Heart left ventricle (tissue), 16 donors: Measurements from ENCODE around the gene CLDN7. TPM values are rescaled to one million over a fixed set of nuclear protein-coding genes. Genes with fewer than 3 reads are reported as not detected.

Experiments
- ATAC-seq, 4 donors: fragments of 200-7000 bp; cut with Tn5 transposase; one replicate each; pipeline ENCODE4 v1.9.1; 2020 to 2022; ENCODE audit warnings: moderate library complexity in 4 of 4, mild to moderate bottlenecking in 3 of 4, moderate number of reproducible peaks in 1 of 4
- DNase-seq, 5 donors: peaks; one replicate each; pipeline ENCODE4 v3.0.0-alpha.2; 2020
- H3K27ac ChIP-seq, 12 donors: fragments of 200-600 bp; sonication (generic) in 4 of 12; one replicate each; pipeline versions ENCODE4 v1.5.0 to v1.8.0; 2016 to 2022; ENCODE audit warnings: mild to moderate bottlenecking in 2 of 12
- H3K27me3 ChIP-seq, 9 donors: fragments of 200-600 bp; sonication (generic) in 2 of 9; one replicate each; pipeline versions ENCODE4 v1.5.1 to v1.8.0; 2016 to 2022; ENCODE audit warnings: mild to moderate bottlenecking in 3 of 9
- H3K36me3 ChIP-seq, 9 donors: fragments of 200-600 bp; sonication (generic) in 2 of 9; one replicate each; pipeline versions ENCODE4 v1.5.0 to v1.8.0; 2018 to 2022; ENCODE audit warnings: mild to moderate bottlenecking in 2 of 9
- H3K4me1 ChIP-seq, 12 donors: fragments of 200-600 bp; sonication (generic) in 4 of 12; one replicate each; pipeline versions ENCODE4 v1.5.0 to v1.8.0; 2016 to 2022; ENCODE audit warnings: mild to moderate bottlenecking in 3 of 12
- H3K4me3 ChIP-seq, 12 donors: fragments of 200-600 bp; sonication (generic) in 4 of 12; one replicate each; pipeline versions ENCODE4 v1.5.0 to v1.8.0; 2017 to 2022; ENCODE audit warnings: mild to moderate bottlenecking in 9 of 12, moderate library complexity in 4 of 12
- H3K9me3 ChIP-seq, 12 donors: fragments of 200-600 bp; sonication (generic) in 4 of 12; one replicate each; pipeline versions ENCODE4 v1.5.0 to v1.8.0; 2016 to 2022; ENCODE audit warnings: mild to moderate bottlenecking in 1 of 12
- POLR2A ChIP-seq, 2 donors: fragments of 450-650 bp; IDR thresholded peaks; one replicate each; pipeline ENCODE4 v1.6.1; 2017; ENCODE audit warnings: antibody characterized with exemption in 2 of 2, mild to moderate bottlenecking in 2 of 2, moderate library complexity in 2 of 2
- WGBS, 4 donors: extraction: QIAGEN DNeasy Blood & Tissue Kit in 2 of 4; methylation state at CpG; one replicate each; pipeline versions ENCODE4 v1.1.5 to v1.1.7; 2013 to 2018; 5-methylcytosine and 5-hydroxymethylcytosine counted together
- intact Hi-C, 10 donors: fragments of 100-400 bp; cut with DNase I; formaldehyde crosslinking; loops; one replicate each; pipeline versions ENCODE4 v1.11.1 to v1.14.2; 2022
- polyA plus RNA-seq, 2 donors: library from polyadenylated mRNA; stranded (reverse); fragments of 200-250 nt; gene quantifications; one replicate each; pipeline ENCODE4 v1.2.3, GENCODE V29; 2013
- total RNA-seq, 9 donors: library from RNA; depleted of rRNA in 2 of 9; stranded (reverse); fragments of >200 nt in 2 of 9; fragmentation: NEBNext Ultra II Directional in 3 of 9; extraction: Animal tissue kit (Norgen Biotek cat#: 25700) in 3 of 9; gene quantifications; one replicate each; pipeline versions ENCODE4 v1.1.0 to v1.2.4, GENCODE V29; 2016 to 2023
- TF ChIP-seq, protein P1 (sequence below), 12 donors: fragments of 200-600 bp; sonication (generic) in 4 of 12; IDR thresholded peaks; one replicate each; pipeline versions ENCODE4 v1.5.0 to v1.8.0; 2018 to 2022; ENCODE audit warnings: antibody characterized with exemption in 12 of 12, mild to moderate bottlenecking in 5 of 12
- donor health status: ischemic (EF 13 %, LVEDD 7.1; RV severe dilation, severe dysfunction).
- donor health status: healthy with polysubstance abuse.
- donor health status: DM: no; HTN: yes; CAD: no.
- donor health status: DM: no; HTN: no; CAD: no.
- donor health status: ischemic (EF 25% LVEDD 6.9; RV normal size, moderate dysfunction).
- donor health status: ischemic (EF 25% LVEDD 5.7; RV mildly dilated, moderate dysfunction).
- donor health status: healthy.
- donor health status: DM: yes; HTN: yes; CAD: no.
- donor health status: ischemic (EF 35%, LVEDD 5.7; RV mildly dilated, moderate dysfunction).
- donor health status: nonischemic (EF 11% LVEDD 7.7; RV severe dilation, severe dysfunction).
- donor health status: DM: yes; HTN: yes; CAD: no.
- donor health status: PGD.
- donor health status: ischemic (EF 29% LVEDD 5.4; RV normal size, mild dysfunction).
- donor health status: nonischemic (EF 23%, LVEDD 6.1; RV moderate dilation, normal function).

The CLDN7 gene
- total and polyA plus RNA-seq, 11 donors: 0.36 to 2.6 (median 1.3) TPM; not detected in 2

DNA sequence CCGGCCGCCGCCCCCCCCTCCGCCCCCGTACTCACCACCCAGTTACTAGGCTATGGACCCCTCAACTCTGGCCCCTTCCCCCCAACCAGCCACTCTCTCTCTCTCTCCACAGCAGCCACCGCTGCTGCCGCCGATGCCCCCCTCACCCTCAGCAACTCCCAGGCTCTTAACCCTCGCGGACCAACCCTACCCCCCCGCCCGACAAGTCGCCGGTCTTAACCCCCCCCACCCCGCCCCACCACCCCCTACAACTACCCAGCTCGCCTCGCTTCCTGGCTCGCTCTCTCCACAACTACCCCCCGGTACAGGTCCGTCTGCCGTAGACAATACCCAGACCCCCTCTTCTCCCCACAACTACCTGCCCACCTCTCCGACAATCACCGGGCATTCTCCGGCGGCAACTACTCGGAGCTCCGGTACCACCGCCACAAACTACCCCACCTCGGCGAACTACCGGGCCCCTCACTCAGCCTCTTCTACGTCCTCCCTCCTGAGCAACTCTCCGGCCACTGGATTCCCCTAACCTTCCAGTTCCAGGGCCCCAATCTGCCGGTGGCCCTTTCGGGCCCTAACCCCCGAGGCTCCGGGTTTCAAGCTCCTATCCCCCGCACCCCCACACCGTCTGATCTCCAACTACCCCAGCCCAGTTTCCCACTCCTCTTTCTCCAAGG is 23.7 kb downstream of the CLDN7 start:
- Histone ChIP-seq H3K4me1 (peaks cover 5 to 56% (median 37%) of the 10 kb centered on the region in 12 donors), H3K27ac (peak overlapping the region; percentile 81 to 98 (median 94)), H3K9me3 (no peaks in the 10 kb centered on the region), H3K36me3 (peaks cover 0 to 38% (median 29%) of the 10 kb centered on the region in 9 donors), H3K27me3 (no peaks in the 10 kb centered on the region), H3K4me3 (peak overlapping the region; percentile 66 to 98 (median 90))
- intact Hi-C loops: loop anchor here in 3 of 10 donors (1.0 to 10.0 kb wide), 5 partner anchors 14 to 606 kb away; partner anchors contain the start of genes CD68 (in 1 of the 3), EIF5A (in 1 of the 3), ELP5 (in 1 of the 3) and POLR2A (in 1 of the 3)
- DNase-seq (peak in 1 of 5 donors; percentile 61), ATAC-seq (no peak)
- TF ChIP-seq POLR2A (IDR thresholded peaks at IDR 0.05): no peak
- TF ChIP-seq, protein P1, sequence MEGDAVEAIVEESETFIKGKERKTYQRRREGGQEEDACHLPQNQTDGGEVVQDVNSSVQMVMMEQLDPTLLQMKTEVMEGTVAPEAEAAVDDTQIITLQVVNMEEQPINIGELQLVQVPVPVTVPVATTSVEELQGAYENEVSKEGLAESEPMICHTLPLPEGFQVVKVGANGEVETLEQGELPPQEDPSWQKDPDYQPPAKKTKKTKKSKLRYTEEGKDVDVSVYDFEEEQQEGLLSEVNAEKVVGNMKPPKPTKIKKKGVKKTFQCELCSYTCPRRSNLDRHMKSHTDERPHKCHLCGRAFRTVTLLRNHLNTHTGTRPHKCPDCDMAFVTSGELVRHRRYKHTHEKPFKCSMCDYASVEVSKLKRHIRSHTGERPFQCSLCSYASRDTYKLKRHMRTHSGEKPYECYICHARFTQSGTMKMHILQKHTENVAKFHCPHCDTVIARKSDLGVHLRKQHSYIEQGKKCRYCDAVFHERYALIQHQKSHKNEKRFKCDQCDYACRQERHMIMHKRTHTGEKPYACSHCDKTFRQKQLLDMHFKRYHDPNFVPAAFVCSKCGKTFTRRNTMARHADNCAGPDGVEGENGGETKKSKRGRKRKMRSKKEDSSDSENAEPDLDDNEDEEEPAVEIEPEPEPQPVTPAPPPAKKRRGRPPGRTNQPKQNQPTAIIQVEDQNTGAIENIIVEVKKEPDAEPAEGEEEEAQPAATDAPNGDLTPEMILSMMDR (IDR thresholded peaks at IDR 0.05): no peak
- 1% methylated on average over 31 to 39 of the region's 39 CpGs for WGBS, 4 donors

DNA sequence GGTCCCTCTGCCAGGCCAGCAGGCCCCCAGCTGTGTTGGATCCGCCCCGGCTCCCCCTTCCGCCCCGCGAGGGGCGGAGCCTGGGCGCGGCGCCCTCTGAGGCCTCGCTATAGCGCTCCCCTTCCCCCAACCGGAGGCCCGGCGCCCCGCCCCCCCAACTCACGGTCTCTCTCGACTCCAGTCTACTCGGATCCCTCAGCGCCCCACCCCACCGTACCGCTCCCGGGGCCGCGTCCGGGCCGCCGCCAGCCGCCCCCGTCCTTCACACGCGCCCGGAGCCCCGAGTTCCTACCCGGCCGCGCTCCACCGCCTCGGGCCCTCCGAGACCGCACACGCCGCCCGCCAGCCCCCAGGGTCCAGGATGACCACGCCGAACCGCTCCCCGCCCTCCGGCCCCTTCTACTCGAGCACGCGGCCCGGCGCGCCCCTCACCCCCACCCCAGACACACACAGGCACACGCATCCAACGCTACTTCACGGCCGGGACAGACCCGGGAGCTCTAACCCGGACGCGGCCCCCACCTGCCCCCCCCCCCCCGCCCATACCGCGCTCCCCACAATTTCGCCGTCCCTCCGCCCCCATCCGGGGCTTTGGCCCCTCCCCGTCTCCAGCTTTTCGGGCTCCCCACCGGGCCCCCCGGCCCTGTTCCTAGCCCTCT is 24.4 kb downstream of the CLDN7 start:
- Histone ChIP-seq H3K4me3 (peak overlapping the region; percentile 66 to 98 (median 90)), H3K9me3 (no peaks in the 10 kb centered on the region), H3K27ac (peak overlapping the region; percentile 57 to 98 (median 94)), H3K36me3 (peaks cover 0 to 38% (median 29%) of the 10 kb centered on the region in 9 donors), H3K4me1 (peaks cover 10 to 58% (median 39%) of the 10 kb centered on the region in 12 donors), H3K27me3 (no peaks in the 10 kb centered on the region)
- TF ChIP-seq, protein P1 (IDR thresholded peaks at IDR 0.05): no peak
- no peak for TF ChIP-seq POLR2A (IDR thresholded peaks at IDR 0.05)
- ATAC-seq (peak in 2 of 4 donors; percentile 4 to 17), DNase-seq (peak; percentile 86 to 90 (median 87))
- intact Hi-C loops: loop anchor here in 3 of 10 donors (2.0 to 10.0 kb wide), 4 partner anchors 17 to 607 kb away; partner anchors contain the start of genes CD68 (in 1 of the 3), POLR2A (in 1 of the 3) and SLC35G6 (in 1 of the 3)
- 1 to 2% (median 1%) methylated on average over 39 to 70 of the region's 73 CpGs for WGBS, 4 donors

DNA sequence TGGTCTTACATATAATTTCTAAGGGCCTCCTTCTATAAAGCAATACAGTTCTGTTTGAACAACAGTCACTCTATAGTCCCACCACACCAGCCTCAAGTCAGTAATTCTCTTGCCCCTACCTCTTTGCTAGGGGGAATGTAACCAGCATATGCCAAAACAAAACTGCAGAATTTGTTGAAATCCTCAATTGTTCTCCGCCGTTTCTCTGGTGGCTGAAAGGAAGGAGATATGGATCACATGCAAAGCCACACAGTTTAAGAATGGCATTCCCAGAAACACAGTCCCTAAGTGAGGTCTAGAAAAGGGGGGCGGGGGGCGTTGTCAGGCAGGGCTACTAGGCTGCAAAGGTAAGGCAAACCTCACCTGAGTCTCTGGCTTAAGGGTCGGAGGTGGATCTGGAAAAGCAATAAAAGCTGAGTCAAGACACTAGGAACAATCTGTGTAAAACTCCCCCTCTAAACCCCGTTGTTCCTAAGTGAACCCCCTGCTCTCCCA is 25.0 kb downstream of the CLDN7 start:
- no peak for DNase-seq
- TF ChIP-seq POLR2A (IDR thresholded peaks at IDR 0.05): no peak
- TF ChIP-seq, protein P1 (IDR thresholded peaks at IDR 0.05): no peak
- H3K27ac ChIP-seq: peak overlapping the region; percentile 57 to 98 (median 94)
- intact Hi-C loops: loop anchor here in 3 of 10 donors (2.0 to 10.0 kb wide), 4 partner anchors 17 to 607 kb away; partner anchors contain the start of genes CD68 (in 1 of the 3), POLR2A (in 1 of the 3) and SLC35G6 (in 1 of the 3)
- H3K36me3 ChIP-seq: peaks cover 0 to 38% (median 29%) of the 10 kb centered on the region in 9 donors
- H3K4me1 ChIP-seq: peaks cover 10 to 64% (median 42%) of the 10 kb centered on the region in 12 donors
- H3K4me3 ChIP-seq: peak overlapping the region; percentile 66 to 98 (median 90)
- WGBS, 4 donors: 27 to 29% (median 29%) methylated on average over 6 of the region's 6 CpGs
- ATAC-seq: no peak
- no peaks in the 10 kb centered on the region for H3K27me3 ChIP-seq
- H3K9me3 ChIP-seq: no peaks in the 10 kb centered on the region
